Hepatocyte (in vitro differentiated cells): ENCODE measurements around the gene JAKMIP1. TPM values are rescaled to one million over a fixed set of nuclear protein-coding genes. Genes with fewer than 3 reads are reported as not detected.

Experiments
- DNase-seq: peaks from one replicate; pipeline ENCODE4 v3.0.0-alpha.2; 2016; ENCODE audit warnings: low spot score
- H2AFZ ChIP-seq: fragments of 200-600 bp; sonication (generic); 2 replicates; pipeline ENCODE4 v1.6.0; 2016; ENCODE audit warnings: antibody characterized with exemption, mild to moderate bottlenecking
- H3K27ac ChIP-seq: fragments of 200-600 bp; sonication (generic); 2 replicates; pipeline ENCODE4 v1.5.1; 2016; ENCODE audit warnings: mild to moderate bottlenecking
- H3K27me3 ChIP-seq: fragments of 200-600 bp; sonication (generic); 2 replicates; pipeline ENCODE4 v1.6.1; 2016
- H3K36me3 ChIP-seq: fragments of 200-600 bp; sonication (generic); replicated peaks from 2 replicates; pipeline ENCODE4 v1.5.1; 2016; ENCODE audit warnings: low read depth; ENCODE audit not compliant: insufficient read depth
- H3K4me1 ChIP-seq: fragments of 200-600 bp; sonication (generic); 2 replicates; pipeline ENCODE4 v1.5.1; 2016; ENCODE audit warnings: mild to moderate bottlenecking, moderate library complexity; ENCODE audit not compliant: insufficient read depth
- H3K4me2 ChIP-seq: fragments of 200-600 bp; sonication (generic); 2 replicates; pipeline ENCODE4 v1.6.0; 2016
- H3K4me3 ChIP-seq: fragments of 200-600 bp; sonication (generic); 2 replicates; pipeline ENCODE4 v1.5.1; 2016; ENCODE audit warnings: mild to moderate bottlenecking
- H3K79me2 ChIP-seq: fragments of 200-600 bp; sonication (generic); 2 replicates; pipeline ENCODE4 v1.6.0; 2017; ENCODE audit warnings: mild to moderate bottlenecking
- H3K9me2 ChIP-seq: fragments of 200-600 bp; sonication (generic); replicated peaks from 2 replicates; pipeline ENCODE4 v1.6.0; 2017; ENCODE audit warnings: mild to moderate bottlenecking; ENCODE audit not compliant: insufficient read depth
- H3K9me3 ChIP-seq: fragments of 200-600 bp; sonication (generic); 2 replicates; pipeline ENCODE4 v1.5.1; 2016; ENCODE audit warnings: low read depth, mild to moderate bottlenecking
- H4K20me1 ChIP-seq: fragments of 200-600 bp; sonication (generic); 2 replicates; pipeline ENCODE4 v1.6.0; 2016; ENCODE audit warnings: mild to moderate bottlenecking; ENCODE audit not compliant: insufficient read depth, poor library complexity, severe bottlenecking
- EZH2 ChIP-seq: fragments of 200-600 bp; sonication (generic); IDR thresholded peaks from 2 replicates; pipeline ENCODE4 v1.6.1; 2016; ENCODE audit warnings: antibody characterized with exemption, mild to moderate bottlenecking, borderline replicate concordance
- EZH2phosphoT487 ChIP-seq: fragments of 200-600 bp; sonication (generic); IDR thresholded peaks from one replicate; pipeline ENCODE4 v1.6.1; 2018; ENCODE audit warnings: antibody characterized with exemption, mild to moderate bottlenecking, low read depth, moderate library complexity; ENCODE audit not compliant: unreplicated experiment, severe bottlenecking
- WGBS: methylation state at CpG from one replicate; pipeline ENCODE4 v1.1.6; 2016; ENCODE audit warnings: low lambda C conversion rate; ENCODE audit errors: missing lambda C conversion rate; 5-methylcytosine and 5-hydroxymethylcytosine counted together
- polyA plus RNA-seq: library from polyadenylated mRNA; unstranded; fragments of >200 nt; fragmentation: Nextera tagmentation; extraction: Ambion mirVana; gene quantifications from 2 replicates; pipeline ENCODE4 v1.2.1, GENCODE V29; 2016
- total RNA-seq: library from RNA; depleted of rRNA; stranded (reverse); fragments of >200 nt; gene quantifications from 2 replicates; pipeline ENCODE4 v1.2.3, GENCODE V29; 2014
- TF ChIP-seq, protein P1 (sequence below): fragments of 200-600 bp; sonication (generic); IDR thresholded peaks from 2 replicates; pipeline ENCODE4 v1.5.1; 2016; ENCODE audit warnings: antibody characterized with exemption, mild to moderate bottlenecking; ENCODE audit not compliant: poor library complexity

Gene JAKMIP1
- total and polyA plus RNA-seq, 2 experiments from 2014 or later = not detected

DNA sequence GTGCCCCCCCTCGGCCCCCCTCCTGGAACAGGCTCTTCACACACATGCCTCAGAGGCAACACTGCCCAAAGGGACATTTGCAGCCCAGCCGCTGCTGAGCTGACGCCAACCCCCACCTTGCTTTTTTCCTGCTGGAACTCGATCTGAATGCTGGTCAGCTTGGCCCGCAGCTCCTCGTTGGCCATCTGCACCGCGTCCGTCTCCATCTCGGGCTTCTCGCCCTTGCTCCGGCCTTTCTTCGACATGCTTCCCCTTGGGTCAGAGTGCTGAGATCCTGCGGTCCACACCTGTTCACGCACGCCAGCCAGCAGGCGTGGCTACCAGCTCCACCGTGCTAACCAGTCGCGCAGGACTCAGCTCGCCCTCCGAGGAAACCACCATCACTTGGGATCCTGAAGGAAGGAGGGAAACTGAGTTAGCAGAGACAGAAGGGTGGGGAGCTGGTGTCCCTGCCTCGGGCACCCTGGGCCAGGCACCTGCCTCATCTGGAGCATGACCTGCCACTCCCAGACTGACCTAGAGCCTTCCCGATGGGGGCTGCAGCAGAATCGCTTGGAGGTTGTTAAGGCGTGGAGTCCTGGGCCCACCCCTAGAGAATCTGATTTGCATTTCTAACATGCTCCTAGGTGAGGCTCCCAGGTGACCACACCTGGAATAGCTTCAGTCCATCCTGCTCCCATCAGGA lies 87.6 kb downstream of the JAKMIP1 start:
- peaks cover 9% of the 10 kb centered on the region for H3K27me3 ChIP-seq
- H3K36me3 ChIP-seq = no peaks in the 10 kb centered on the region
- no peaks in the 10 kb centered on the region for H3K9me3 ChIP-seq
- no peak for DNase-seq
- no peak overlapping the region for H2AFZ ChIP-seq
- TF ChIP-seq, protein P1, sequence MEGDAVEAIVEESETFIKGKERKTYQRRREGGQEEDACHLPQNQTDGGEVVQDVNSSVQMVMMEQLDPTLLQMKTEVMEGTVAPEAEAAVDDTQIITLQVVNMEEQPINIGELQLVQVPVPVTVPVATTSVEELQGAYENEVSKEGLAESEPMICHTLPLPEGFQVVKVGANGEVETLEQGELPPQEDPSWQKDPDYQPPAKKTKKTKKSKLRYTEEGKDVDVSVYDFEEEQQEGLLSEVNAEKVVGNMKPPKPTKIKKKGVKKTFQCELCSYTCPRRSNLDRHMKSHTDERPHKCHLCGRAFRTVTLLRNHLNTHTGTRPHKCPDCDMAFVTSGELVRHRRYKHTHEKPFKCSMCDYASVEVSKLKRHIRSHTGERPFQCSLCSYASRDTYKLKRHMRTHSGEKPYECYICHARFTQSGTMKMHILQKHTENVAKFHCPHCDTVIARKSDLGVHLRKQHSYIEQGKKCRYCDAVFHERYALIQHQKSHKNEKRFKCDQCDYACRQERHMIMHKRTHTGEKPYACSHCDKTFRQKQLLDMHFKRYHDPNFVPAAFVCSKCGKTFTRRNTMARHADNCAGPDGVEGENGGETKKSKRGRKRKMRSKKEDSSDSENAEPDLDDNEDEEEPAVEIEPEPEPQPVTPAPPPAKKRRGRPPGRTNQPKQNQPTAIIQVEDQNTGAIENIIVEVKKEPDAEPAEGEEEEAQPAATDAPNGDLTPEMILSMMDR = no peak
- TF ChIP-seq EZH2phosphoT487 = no peak
- TF ChIP-seq EZH2 = no peak
- H3K27ac ChIP-seq = no peak overlapping the region
- whole genome bisulfite sequencing = 90% methylated on average over 26 of the region's 26 CpGs
- H3K79me2 ChIP-seq = no peaks in the 10 kb centered on the region
- H3K4me2 ChIP-seq = no peak overlapping the region
- no peak overlapping the region for H3K4me3 ChIP-seq
- H3K9me2 ChIP-seq = no peaks in the 10 kb centered on the region
- H3K4me1 ChIP-seq = no peaks in the 10 kb centered on the region
- H4K20me1 ChIP-seq = no peaks in the 10 kb centered on the region

DNA sequence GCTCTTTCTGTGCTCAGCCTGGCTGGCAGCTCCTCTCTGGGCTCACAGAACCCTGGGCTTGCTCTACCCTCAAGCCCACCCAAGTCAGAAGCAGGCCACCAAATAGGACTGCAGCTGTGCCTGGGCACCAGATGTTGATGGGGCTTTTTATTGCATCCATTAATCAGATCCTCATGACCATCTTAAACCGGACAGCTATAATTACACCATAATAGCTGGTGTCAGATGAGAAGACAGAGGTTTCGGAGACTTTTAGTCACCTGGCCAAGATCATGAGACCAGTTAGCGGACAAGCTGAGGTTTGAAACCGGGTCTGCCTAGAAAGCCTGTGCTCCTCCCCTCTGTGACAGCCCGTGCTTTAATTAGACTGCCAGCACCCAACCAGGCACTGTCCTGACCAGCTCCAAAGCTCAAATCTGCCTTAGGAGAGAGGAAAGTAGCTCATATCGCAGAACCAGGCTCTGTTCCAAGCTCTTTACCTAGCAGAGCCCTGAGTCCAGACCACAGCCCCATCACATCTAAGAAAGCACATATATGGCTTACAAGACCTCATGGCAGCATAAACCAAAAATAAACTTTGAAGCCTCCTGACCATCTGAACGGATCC lies 88.9 kb downstream of the JAKMIP1 start:
- no peaks in the 10 kb centered on the region for H4K20me1 ChIP-seq
- no peak overlapping the region for H3K4me2 ChIP-seq
- H3K4me1 ChIP-seq = no peaks in the 10 kb centered on the region
- H2AFZ ChIP-seq = no peak overlapping the region
- H3K36me3 ChIP-seq = no peaks in the 10 kb centered on the region
- no peak overlapping the region for H3K4me3 ChIP-seq
- no peaks in the 10 kb centered on the region for H3K9me2 ChIP-seq
- no peak for TF ChIP-seq EZH2phosphoT487
- TF ChIP-seq, protein P1 = no peak
- TF ChIP-seq EZH2 = no peak
- peaks cover 1% of the 10 kb centered on the region for H3K27me3 ChIP-seq
- no peak overlapping the region for H3K27ac ChIP-seq
- no peaks in the 10 kb centered on the region for H3K79me2 ChIP-seq
- 66% methylated on average over 7 of the region's 7 CpGs for WGBS
- no peaks in the 10 kb centered on the region for H3K9me3 ChIP-seq
- no peak for DNase-seq

DNA sequence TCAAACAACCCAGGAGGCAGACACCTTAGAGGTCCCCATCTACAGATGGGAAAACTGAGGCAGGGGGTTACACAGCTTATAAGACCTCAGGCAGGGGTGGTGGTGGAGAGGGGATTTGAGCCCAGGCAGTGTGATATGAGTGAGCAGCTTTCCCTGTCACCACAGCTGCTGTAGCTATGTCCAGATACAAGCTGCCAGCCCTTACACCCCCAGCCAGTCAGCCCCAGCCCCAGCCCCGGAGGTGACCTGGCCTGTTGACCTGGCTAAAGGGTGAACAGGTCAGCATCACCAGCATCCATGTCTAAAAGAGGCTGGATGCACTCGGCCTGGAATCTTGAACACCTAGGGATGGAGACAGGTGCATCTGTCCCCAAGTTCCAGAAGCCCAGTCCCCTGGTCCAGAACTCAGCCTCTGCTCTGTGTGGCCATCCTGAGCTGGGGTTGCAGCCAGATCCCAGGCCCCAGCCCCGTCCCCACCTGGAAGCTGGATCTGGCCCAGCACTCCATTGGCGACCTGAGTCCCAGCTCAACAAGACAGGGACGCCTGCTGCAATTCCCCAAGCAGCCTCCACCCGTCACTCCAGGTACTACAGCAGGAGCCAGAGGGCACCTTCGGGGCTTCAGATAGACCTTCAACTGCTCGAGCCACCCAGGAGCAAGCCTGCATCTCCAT lies 89.5 kb downstream of the JAKMIP1 start:
- WGBS = 86% methylated on average over 8 of the region's 8 CpGs
- H4K20me1 ChIP-seq = no peaks in the 10 kb centered on the region
- no peak for DNase-seq
- no peaks in the 10 kb centered on the region for H3K79me2 ChIP-seq
- H3K4me2 ChIP-seq = no peak overlapping the region
- H3K27ac ChIP-seq = no peak overlapping the region
- no peak overlapping the region for H3K4me3 ChIP-seq
- H3K36me3 ChIP-seq = no peaks in the 10 kb centered on the region
- H2AFZ ChIP-seq = no peak overlapping the region
- no peaks in the 10 kb centered on the region for H3K9me2 ChIP-seq
- H3K27me3 ChIP-seq = no peaks in the 10 kb centered on the region
- no peaks in the 10 kb centered on the region for H3K4me1 ChIP-seq
- no peak for TF ChIP-seq EZH2phosphoT487
- TF ChIP-seq, protein P1 = no peak
- no peak for TF ChIP-seq EZH2
- H3K9me3 ChIP-seq = no peaks in the 10 kb centered on the region
